Measurements from ENCODE around the gene ABCC4.

ABCC4 gene

GRCh38 chr13:95301183-95301967 lies at the start of gene ABCC4:
TSS of gene ABCC4 (minus strand) at chr13:95301451. CDS start at chr13:95301314, 137 bp downstream.
- DNase-seq = peak; percentile 85

- peak; percentile 33 for DNase-seq
These were observed 48.0 kb upstream of the ABCC4 start for GRCh38 chr13:95349267-95349666.

- no peak for DNase-seq
These were observed 42.7 kb upstream of the ABCC4 start for GRCh38 chr13:95343944-95344343.

GRCh38 chr13:95341441-95341840 lies 40.2 kb upstream of the ABCC4 start:
- DNase-seq = no peak

GRCh38 chr13:95338905-95339304 lies 37.7 kb upstream of the ABCC4 start:
- DNase-seq = no peak

GRCh38 chr13:95337597-95337996 lies 36.3 kb upstream of the ABCC4 start:
- DNase-seq = no peak

GRCh38 chr13:95335667-95336066 lies 34.4 kb upstream of the ABCC4 start:
- DNase-seq = no peak

- no peak for DNase-seq
These were observed 27.1 kb upstream of the ABCC4 start for GRCh38 chr13:95328386-95328785.

- no peak for DNase-seq
These were observed 25.9 kb upstream of the ABCC4 start for GRCh38 chr13:95327190-95327589.

GRCh38 chr13:95326695-95327094 lies 25.4 kb upstream of the ABCC4 start:
- no peak for DNase-seq

- no peak for DNase-seq
These were observed 24.2 kb upstream of the ABCC4 start for GRCh38 chr13:95325485-95325884.

- no peak for DNase-seq
These were observed 22.8 kb upstream of the ABCC4 start for GRCh38 chr13:95323930-95324662.

- DNase-seq = no peak
These were observed 18.5 kb upstream of the ABCC4 start for GRCh38 chr13:95319551-95320274.

GRCh38 chr13:95317039-95317989 lies 16.1 kb upstream of the ABCC4 start:
- no peak for DNase-seq

- DNase-seq = no peak
These were observed 14.5 kb upstream of the ABCC4 start for GRCh38 chr13:95315752-95316151.

GRCh38 chr13:95307507-95307906 lies 6.3 kb upstream of the ABCC4 start:
- no peak for DNase-seq

- no peak for DNase-seq
These were observed 3.2 kb upstream of the ABCC4 start for GRCh38 chr13:95304453-95304852.

GRCh38 chr13:95301968-95302393 lies 730 bp upstream of the ABCC4 start:
- DNase-seq = no peak

GRCh38 chr13:95300625-95301182 lies 547 bp downstream of the ABCC4 start:
- DNase-seq = peak; percentile 21

GRCh38 chr13:95298971-95299621 lies 2.2 kb downstream of the ABCC4 start:
- peak; percentile 31 for DNase-seq

- no peak for DNase-seq
These were observed 2.9 kb downstream of the ABCC4 start for GRCh38 chr13:95298169-95298965.
